Osteoblast (primary cell): Measurements from ENCODE around the gene ACAD11. TPM values are rescaled to one million over a fixed set of nuclear protein-coding genes. Genes with fewer than 3 reads are reported as not detected.

Experiments
- DNase-seq: peaks from one replicate; pipeline ENCODE4 v3.0.0; 2011; ENCODE audit warnings: low spot score, mixed read lengths; ENCODE audit not compliant: insufficient read length; ENCODE audit errors: missing footprints
- H2AFZ ChIP-seq: 2 replicates; pipeline ENCODE4 v1.6.0; 2011; ENCODE audit warnings: mild to moderate bottlenecking, low read length
- H3K27ac ChIP-seq: 2 replicates; pipeline ENCODE4 v1.5.1; 2011; ENCODE audit warnings: mild to moderate bottlenecking, low read depth, low read length, moderate library complexity
- H3K27me3 ChIP-seq: 2 replicates; pipeline ENCODE4 v1.6.0; 2012; ENCODE audit warnings: mild to moderate bottlenecking, control low read depth, inconsistent platforms, low read length, moderate library complexity; ENCODE audit not compliant: insufficient read depth
- H3K36me3 ChIP-seq: 2 replicates; pipeline ENCODE4 v1.5.1; 2011; ENCODE audit warnings: mild to moderate bottlenecking, low read length, control low read depth, moderate library complexity; ENCODE audit not compliant: insufficient read depth
- H3K4me1 ChIP-seq: 2 replicates; pipeline ENCODE4 v1.5.1; 2011; ENCODE audit warnings: mild to moderate bottlenecking, low read length, control low read depth, moderate library complexity; ENCODE audit not compliant: insufficient read depth
- H3K4me2 ChIP-seq: 2 replicates; pipeline ENCODE4 v1.6.0; 2011; ENCODE audit warnings: mild to moderate bottlenecking, low read length; ENCODE audit not compliant: insufficient read depth
- H3K4me3 ChIP-seq: fragments of 200-600 bp; sonication (generic); 3 replicates; pipeline ENCODE4 v1.5.1; 2012; ENCODE audit warnings: mild to moderate bottlenecking, low read length, inconsistent platforms; ENCODE audit not compliant: insufficient read depth
- H3K79me2 ChIP-seq: 2 replicates; pipeline ENCODE4 v1.6.0; 2012; ENCODE audit warnings: mild to moderate bottlenecking, low read length, control low read depth, inconsistent platforms; ENCODE audit not compliant: insufficient read depth
- H3K9me3 ChIP-seq: 2 replicates; pipeline ENCODE4 v1.5.1; 2011; ENCODE audit warnings: low read depth, low read length, control low read depth
- H4K20me1 ChIP-seq: 2 replicates; pipeline ENCODE4 v1.6.0; 2012; ENCODE audit warnings: mild to moderate bottlenecking, low read length, control low read depth; ENCODE audit not compliant: insufficient read depth
- total RNA-seq: library from RNA; depleted of rRNA; stranded (reverse); fragments of >200 nt; gene quantifications from 2 replicates; pipeline ENCODE4 v1.2.3, GENCODE V29; 2012
- TF ChIP-seq, protein P1 (sequence below): IDR thresholded peaks from 2 replicates; pipeline ENCODE4 v1.5.1; 2011; ENCODE audit warnings: mild to moderate bottlenecking, low read depth, low read length, moderate library complexity; ENCODE audit errors: extremely low read depth

The ACAD11 gene
- total RNA-seq, 1 donor, result 31.1 TPM

DNA sequence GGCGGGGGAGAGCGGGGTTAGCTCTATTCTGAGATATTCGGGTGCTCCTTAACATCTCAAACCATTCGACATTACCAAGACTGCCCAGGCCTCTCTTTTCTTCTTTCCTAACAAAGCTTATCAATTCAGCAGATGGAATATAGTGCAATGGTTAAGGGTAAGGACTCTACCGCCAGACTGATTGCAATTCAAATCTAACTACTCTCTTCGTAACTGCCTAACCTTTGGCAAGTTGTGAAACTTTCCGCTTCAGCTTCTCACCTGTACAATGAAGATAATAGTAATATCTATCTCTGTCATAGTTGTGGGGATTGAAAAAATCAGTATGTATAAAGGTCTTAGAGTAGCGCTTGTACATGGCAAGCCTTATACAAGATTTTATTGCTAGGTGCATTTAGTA lies 1.5 kb upstream of the ACAD11 start:
- H3K27ac ChIP-seq, result peak overlapping the region; percentile 96
- peak overlapping the region; percentile 95 for H3K4me3 ChIP-seq
- no peaks in the 10 kb centered on the region for H4K20me1 ChIP-seq
- peaks cover 14% of the 10 kb centered on the region for H3K4me1 ChIP-seq
- no peaks in the 10 kb centered on the region for H3K36me3 ChIP-seq
- H3K79me2 ChIP-seq, result peaks cover 71% of the 10 kb centered on the region
- TF ChIP-seq, protein P1, sequence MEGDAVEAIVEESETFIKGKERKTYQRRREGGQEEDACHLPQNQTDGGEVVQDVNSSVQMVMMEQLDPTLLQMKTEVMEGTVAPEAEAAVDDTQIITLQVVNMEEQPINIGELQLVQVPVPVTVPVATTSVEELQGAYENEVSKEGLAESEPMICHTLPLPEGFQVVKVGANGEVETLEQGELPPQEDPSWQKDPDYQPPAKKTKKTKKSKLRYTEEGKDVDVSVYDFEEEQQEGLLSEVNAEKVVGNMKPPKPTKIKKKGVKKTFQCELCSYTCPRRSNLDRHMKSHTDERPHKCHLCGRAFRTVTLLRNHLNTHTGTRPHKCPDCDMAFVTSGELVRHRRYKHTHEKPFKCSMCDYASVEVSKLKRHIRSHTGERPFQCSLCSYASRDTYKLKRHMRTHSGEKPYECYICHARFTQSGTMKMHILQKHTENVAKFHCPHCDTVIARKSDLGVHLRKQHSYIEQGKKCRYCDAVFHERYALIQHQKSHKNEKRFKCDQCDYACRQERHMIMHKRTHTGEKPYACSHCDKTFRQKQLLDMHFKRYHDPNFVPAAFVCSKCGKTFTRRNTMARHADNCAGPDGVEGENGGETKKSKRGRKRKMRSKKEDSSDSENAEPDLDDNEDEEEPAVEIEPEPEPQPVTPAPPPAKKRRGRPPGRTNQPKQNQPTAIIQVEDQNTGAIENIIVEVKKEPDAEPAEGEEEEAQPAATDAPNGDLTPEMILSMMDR, result no peak
- peak overlapping the region; percentile 99 for H3K4me2 ChIP-seq
- peak overlapping the region; percentile 98 for H2AFZ ChIP-seq
- no peaks in the 10 kb centered on the region for H3K27me3 ChIP-seq
- no peaks in the 10 kb centered on the region for H3K9me3 ChIP-seq
- DNase-seq, result no peak

DNA sequence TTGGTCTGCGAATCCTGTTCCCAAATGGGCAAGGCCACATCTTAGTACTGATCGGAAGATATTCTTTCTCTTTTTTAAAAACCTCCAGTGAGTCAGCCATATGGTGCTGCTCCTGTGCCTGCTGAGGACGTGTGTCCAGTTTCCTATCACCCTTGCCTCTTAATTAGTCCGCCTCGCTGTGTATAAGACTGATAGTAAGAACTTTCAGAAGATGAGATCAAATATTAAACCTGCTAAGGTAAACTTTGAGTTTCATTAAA lies 1.1 kb upstream of the ACAD11 start:
- Histone ChIP-seq H3K9me3 (no peaks in the 10 kb centered on the region), H3K79me2 (peaks cover 72% of the 10 kb centered on the region), H3K36me3 (no peaks in the 10 kb centered on the region), H3K4me2 (peak overlapping the region; percentile 99), H3K4me3 (peak overlapping the region; percentile 95), H2AFZ (peak overlapping the region; percentile 98), H3K27ac (peak overlapping the region; percentile 96), H4K20me1 (no peaks in the 10 kb centered on the region), H3K27me3 (no peaks in the 10 kb centered on the region), H3K4me1 (peaks cover 14% of the 10 kb centered on the region)
- DNase-seq, result peak; percentile 49
- TF ChIP-seq, protein P1, result no peak

GRCh38 chr3:132660052-132660810 lies 622 bp upstream of the ACAD11 start, which contains the start of gene UBA5:
TSS of gene UBA5 (plus strand) at chr3:132660329. CDS start at chr3:132660538, 209 bp downstream.
- peaks cover 72% of the 10 kb centered on the region for H3K79me2 ChIP-seq
- peak; percentile 86 for DNase-seq

GRCh38 chr3:132659000-132659364 lies 627 bp downstream of the ACAD11 start:
- Histone ChIP-seq H3K4me2 (peak overlapping the region; percentile 99), H3K4me1 (peaks cover 19% of the 10 kb centered on the region), H3K27ac (peak overlapping the region; percentile 96), H2AFZ (peak overlapping the region; percentile 98), H3K36me3 (no peaks in the 10 kb centered on the region), H3K27me3 (no peaks in the 10 kb centered on the region), H4K20me1 (peaks cover 4% of the 10 kb centered on the region), H3K79me2 (peaks cover 65% of the 10 kb centered on the region), H3K9me3 (no peaks in the 10 kb centered on the region), H3K4me3 (peak overlapping the region; percentile 95)
- peak; percentile 76 for DNase-seq
- TF ChIP-seq, protein P1, result no peak

More at GRCh38 chr3:132660052-132660810, 622 bp upstream of the ACAD11 start, which contains the start of gene UBA5:
- Histone ChIP-seq H3K4me2 (peak within 1 kb of the TSS; percentile 99), H3K27me3 (no peaks in the 10 kb centered on the region), H3K9me3 (no peaks in the 10 kb centered on the region), H3K4me1 (peaks cover 14% of the 10 kb centered on the region), H3K27ac (peak within 1 kb of the TSS; percentile 96), H3K4me3 (peak within 1 kb of the TSS; percentile 95), H4K20me1 (no peaks in the 10 kb centered on the region), H3K36me3 (no peaks in the 10 kb centered on the region), H2AFZ (peak within 1 kb of the TSS; percentile 98)
- TF ChIP-seq, protein P1, result no peak
